NT2/D1 (cell line): ENCODE results near the gene ZNF280A.
"Not testable (repeated sequence)": the region's sequence is repeated elsewhere in the genome, so short reads cannot be mapped to it uniquely, and the experiment has no call there.

Experiments used
- DNase-seq: peaks from one replicate; pipeline ENCODE4 v3.0.0-alpha.2; 2011; ENCODE audit warnings: low read depth, low spot score
- H3K27me3 ChIP-seq: 2 replicates; pipeline ENCODE4 v1.6.0; 2011; ENCODE audit warnings: mild to moderate bottlenecking; ENCODE audit not compliant: insufficient read length, insufficient read depth
- H3K36me3 ChIP-seq: 2 replicates; pipeline ENCODE4 v1.6.1; 2011; ENCODE audit warnings: mild to moderate bottlenecking, low read length, mixed read lengths; ENCODE audit not compliant: insufficient read depth, insufficient read length
- H3K4me1 ChIP-seq: 2 replicates; pipeline ENCODE4 v1.5.1; 2011; ENCODE audit not compliant: insufficient read depth, insufficient read length
- H3K4me3 ChIP-seq: 2 replicates; pipeline ENCODE4 v1.5.1; 2011; ENCODE audit warnings: low read depth; ENCODE audit not compliant: insufficient read length
- H3K9ac ChIP-seq: 2 replicates; pipeline ENCODE4 v1.6.0; 2011; ENCODE audit warnings: low read depth; ENCODE audit not compliant: insufficient read length
- H3K9me3 ChIP-seq: 2 replicates; pipeline ENCODE4 v1.5.1; 2011; ENCODE audit warnings: mild to moderate bottlenecking, low read length; ENCODE audit not compliant: insufficient read depth
- SUZ12 ChIP-seq: IDR thresholded peaks from 2 replicates; pipeline ENCODE4 v1.6.1; 2011; ENCODE audit not compliant: insufficient read length, insufficient read depth; ENCODE audit errors: extremely low read depth
- YY1 ChIP-seq: IDR thresholded peaks from 2 replicates; pipeline ENCODE4 v1.6.1; 2011; ENCODE audit not compliant: insufficient read length, insufficient read depth
- ZNF274 ChIP-seq: IDR thresholded peaks from 2 replicates; pipeline ENCODE4 v1.6.1; 2011; ENCODE audit warnings: mild to moderate bottlenecking, low read depth, low read length

Gene ZNF280A

GRCh38 chr22:22508274-22509176 is 11.5 kb downstream of the ZNF280A start, which contains the start of gene ZNF280B:
Gene ZNF280B (minus strand): TSS chr22:22508742. CDS start chr22:22489398, 19,344 bp downstream.
- peak within 1 kb of the TSS; percentile 72 for H3K9ac ChIP-seq
- H3K4me1 ChIP-seq, result no peaks in the 10 kb centered on the region
- peaks cover 86% of the 10 kb centered on the region for H3K27me3 ChIP-seq
- H3K9me3 ChIP-seq, result peaks cover 24% of the 10 kb centered on the region
- peak; percentile 42 for DNase-seq
- TF ChIP-seq YY1 (no peak), SUZ12 (no peak), ZNF274 (no peak)
- peaks cover 7% of the 10 kb centered on the region for H3K36me3 ChIP-seq
- peak within 1 kb of the TSS; percentile 60 for H3K4me3 ChIP-seq

- Histone ChIP-seq H3K9me3 (peaks cover 24% of the 10 kb centered on the region), H3K4me3 (peak overlapping the region; percentile 60), H3K36me3 (peaks cover 7% of the 10 kb centered on the region), H3K9ac (peak overlapping the region; percentile 72), H3K27me3 (peaks cover 86% of the 10 kb centered on the region), H3K4me1 (no peaks in the 10 kb centered on the region)
- no peak for DNase-seq
- TF ChIP-seq ZNF274 (no peak), SUZ12 (no peak), YY1 (no peak)
These were observed 12.3 kb downstream of the ZNF280A start for GRCh38 chr22:22507743-22508273.

DNA sequence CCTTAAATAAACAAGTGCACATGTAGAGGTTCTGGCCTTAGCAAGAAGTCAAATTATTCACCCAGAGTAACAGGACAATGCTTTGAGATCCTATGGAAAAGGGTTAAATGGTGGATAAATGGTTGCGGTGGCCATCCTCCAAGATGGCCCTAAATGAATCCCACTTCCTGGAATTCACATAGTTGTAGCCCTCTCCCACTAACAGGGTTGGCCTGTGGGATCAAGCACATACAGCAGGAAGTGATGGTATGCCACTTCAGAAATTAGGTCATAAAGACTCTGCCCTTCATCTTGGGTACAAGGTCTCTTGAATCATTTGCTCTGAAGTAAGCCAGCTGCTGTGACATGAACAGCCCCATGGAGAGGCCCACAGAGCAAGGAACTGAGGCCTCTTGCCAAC is 13.3 kb downstream of the ZNF280A start:
- peaks cover 7% of the 10 kb centered on the region for H3K36me3 ChIP-seq
- no peak for TF ChIP-seq SUZ12
- TF ChIP-seq ZNF274, result no peak
- no peak for TF ChIP-seq YY1
- no peak overlapping the region for H3K4me3 ChIP-seq

DNA sequence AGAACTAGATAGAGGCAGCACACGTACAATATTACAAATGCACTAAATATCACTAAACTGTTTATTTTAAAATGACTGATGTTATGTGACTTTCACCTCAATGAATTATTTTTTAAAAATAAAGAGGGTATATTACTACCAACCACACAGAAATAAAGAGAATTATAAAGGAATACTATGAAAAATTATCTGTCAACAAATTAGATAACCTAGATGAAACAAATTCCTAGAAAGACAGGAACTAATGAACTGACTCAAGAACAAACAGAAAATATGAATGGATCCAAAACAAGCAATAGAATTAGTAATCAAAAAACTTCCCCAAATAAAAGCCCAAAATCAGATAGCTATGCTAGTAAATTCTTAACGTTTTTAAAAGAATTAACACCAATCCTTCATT is 21.8 kb downstream of the ZNF280A start:
- H3K9me3 ChIP-seq, result no peaks in the 10 kb centered on the region
- no peaks in the 10 kb centered on the region for H3K36me3 ChIP-seq
- H3K27me3 ChIP-seq, result peaks cover 57% of the 10 kb centered on the region
- H3K4me3 ChIP-seq, result no peak overlapping the region
- H3K4me1 ChIP-seq, result no peaks in the 10 kb centered on the region
- TF ChIP-seq YY1 (no peak), SUZ12 (no peak), ZNF274 (no peak)
- no peak overlapping the region for H3K9ac ChIP-seq
- no peak for DNase-seq

More for the DNA sequence above, 13.3 kb downstream of the ZNF280A start:
- no peak for DNase-seq
- no peaks in the 10 kb centered on the region for H3K4me1 ChIP-seq
- peaks cover 84% of the 10 kb centered on the region for H3K27me3 ChIP-seq
- H3K9me3 ChIP-seq, result peaks cover 24% of the 10 kb centered on the region
- no peak overlapping the region for H3K9ac ChIP-seq

DNA sequence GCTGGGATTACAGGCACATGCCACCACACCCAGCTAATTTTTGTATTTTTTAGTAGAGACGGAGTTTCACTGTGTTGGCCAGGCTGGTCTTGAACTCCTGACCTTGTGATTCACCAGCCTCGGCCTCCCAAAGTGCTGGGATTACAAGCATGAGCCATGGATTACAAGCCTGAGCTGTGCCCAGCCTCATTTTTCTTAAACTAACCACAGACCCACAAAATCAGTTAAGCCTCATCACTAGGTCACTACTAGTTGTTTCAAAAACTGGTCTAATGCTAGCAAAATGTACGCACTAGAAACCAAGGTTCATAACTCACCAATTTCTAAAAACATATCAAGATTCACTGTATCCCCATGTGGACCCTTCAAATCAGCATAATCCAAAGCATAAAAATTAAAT is 28.5 kb downstream of the ZNF280A start:
- H3K27me3 ChIP-seq, result peaks cover 74% of the 10 kb centered on the region
- H3K9ac ChIP-seq, H3K36me3 ChIP-seq, H3K9me3 ChIP-seq, H3K4me1 ChIP-seq, H3K4me3 ChIP-seq, DNase-seq: not testable (repeated sequence)

GRCh38 chr22:22488736-22489135 is 31.3 kb downstream of the ZNF280A start:
- H3K36me3 ChIP-seq, result peaks cover 2% of the 10 kb centered on the region
- H3K9me3 ChIP-seq, result no peaks in the 10 kb centered on the region
- H3K4me3 ChIP-seq, result no peak overlapping the region
- H3K4me1 ChIP-seq, result no peaks in the 10 kb centered on the region
- DNase-seq, result no peak
- H3K27me3 ChIP-seq, result peaks cover 77% of the 10 kb centered on the region
- no peak overlapping the region for H3K9ac ChIP-seq
- TF ChIP-seq YY1 (no peak), SUZ12 (no peak), ZNF274 (no peak)

DNA sequence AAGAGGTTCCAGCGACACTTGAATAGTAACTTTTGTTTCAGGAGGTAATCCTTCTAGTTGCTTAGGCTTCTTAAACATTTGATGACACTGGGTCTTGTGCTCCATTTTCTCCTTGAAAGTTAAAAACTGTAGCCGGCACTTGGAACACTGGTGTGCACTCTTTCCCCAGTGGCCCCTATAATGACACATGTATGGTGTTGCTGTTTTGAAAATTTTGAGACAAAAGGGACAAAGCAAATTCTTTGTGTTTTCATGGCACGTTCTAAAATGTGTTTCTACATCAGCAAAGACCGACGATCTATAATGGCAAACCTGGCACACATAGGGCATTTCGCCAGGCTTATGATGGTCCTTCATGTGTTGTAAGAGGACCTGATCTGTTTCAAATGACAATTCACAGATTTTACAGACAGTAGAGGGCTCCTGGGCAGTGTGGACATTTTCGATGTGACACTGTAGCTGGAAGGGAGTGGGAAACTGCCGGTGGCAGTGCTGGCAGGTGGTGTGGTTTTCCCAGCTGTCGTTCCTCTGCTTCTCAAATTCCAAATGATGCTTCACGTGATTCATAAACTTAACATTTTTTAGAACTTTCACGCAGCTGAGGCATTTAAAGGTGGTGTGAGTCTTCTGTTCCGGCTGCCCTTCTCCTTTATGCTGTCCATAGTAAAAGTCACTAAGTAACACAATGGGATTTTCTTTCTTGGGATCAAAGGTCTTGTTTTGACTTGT is 32.0 kb downstream of the ZNF280A start:
- no peaks in the 10 kb centered on the region for H3K9me3 ChIP-seq

More for the DNA sequence above, 32.0 kb downstream of the ZNF280A start:
- Histone ChIP-seq H3K4me3 (no peak overlapping the region), H3K4me1 (no peaks in the 10 kb centered on the region), H3K9ac (no peak overlapping the region), H3K27me3 (peaks cover 76% of the 10 kb centered on the region), H3K36me3 (peaks cover 2% of the 10 kb centered on the region)
- TF ChIP-seq YY1 (no peak), ZNF274 (no peak), SUZ12 (no peak)
- no peak for DNase-seq
